Measurements from ENCODE around the gene ZSCAN22. TPM values are rescaled to one million over a fixed set of nuclear protein-coding genes. Genes with fewer than 3 reads are reported as not detected.

ZSCAN22 gene
- total RNA-seq, 2 donors from 2014 or later, result 1.6 to 2.6 TPM

DNA sequence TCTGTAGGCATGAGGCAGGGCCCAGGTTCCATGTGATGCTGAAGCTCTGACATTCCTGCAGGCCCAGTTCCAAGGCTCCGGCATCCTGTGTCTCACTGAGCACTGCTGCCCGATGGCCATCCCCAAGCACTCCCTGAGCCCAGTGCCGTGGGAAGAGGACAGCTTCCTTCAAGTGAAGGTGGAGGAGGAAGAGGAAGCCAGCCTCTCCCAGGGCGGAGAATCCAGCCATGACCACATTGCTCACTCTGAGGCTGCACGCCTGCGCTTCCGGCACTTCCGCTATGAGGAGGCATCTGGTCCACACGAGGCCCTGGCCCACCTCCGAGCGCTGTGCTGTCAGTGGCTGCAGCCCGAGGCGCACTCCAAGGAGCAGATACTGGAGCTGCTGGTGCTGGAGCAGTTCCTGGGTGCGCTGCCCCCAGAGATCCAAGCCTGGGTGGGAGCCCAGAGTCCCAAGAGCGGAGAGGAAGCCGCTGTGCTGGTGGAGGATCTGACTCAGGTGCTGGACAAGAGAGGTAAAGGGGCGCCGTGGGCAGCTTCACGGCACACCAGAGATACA is 8.0 kb downstream of the ZSCAN22 start:
- Histone ChIP-seq H3K9me3 (no peaks in the 10 kb centered on the region), H3K4me1 (no peaks in the 10 kb centered on the region), H3K4me3 (no peak overlapping the region), H3K27me3 (no peaks in the 10 kb centered on the region), H3K27ac (no peak overlapping the region), H3K36me3 (peaks cover 26% of the 10 kb centered on the region)
- TF ChIP-seq, protein P1, sequence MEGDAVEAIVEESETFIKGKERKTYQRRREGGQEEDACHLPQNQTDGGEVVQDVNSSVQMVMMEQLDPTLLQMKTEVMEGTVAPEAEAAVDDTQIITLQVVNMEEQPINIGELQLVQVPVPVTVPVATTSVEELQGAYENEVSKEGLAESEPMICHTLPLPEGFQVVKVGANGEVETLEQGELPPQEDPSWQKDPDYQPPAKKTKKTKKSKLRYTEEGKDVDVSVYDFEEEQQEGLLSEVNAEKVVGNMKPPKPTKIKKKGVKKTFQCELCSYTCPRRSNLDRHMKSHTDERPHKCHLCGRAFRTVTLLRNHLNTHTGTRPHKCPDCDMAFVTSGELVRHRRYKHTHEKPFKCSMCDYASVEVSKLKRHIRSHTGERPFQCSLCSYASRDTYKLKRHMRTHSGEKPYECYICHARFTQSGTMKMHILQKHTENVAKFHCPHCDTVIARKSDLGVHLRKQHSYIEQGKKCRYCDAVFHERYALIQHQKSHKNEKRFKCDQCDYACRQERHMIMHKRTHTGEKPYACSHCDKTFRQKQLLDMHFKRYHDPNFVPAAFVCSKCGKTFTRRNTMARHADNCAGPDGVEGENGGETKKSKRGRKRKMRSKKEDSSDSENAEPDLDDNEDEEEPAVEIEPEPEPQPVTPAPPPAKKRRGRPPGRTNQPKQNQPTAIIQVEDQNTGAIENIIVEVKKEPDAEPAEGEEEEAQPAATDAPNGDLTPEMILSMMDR (IDR thresholded peaks at IDR 0.05), result no peak
- no peak for DNase-seq (ENCODE audit: low spot score)

DNA sequence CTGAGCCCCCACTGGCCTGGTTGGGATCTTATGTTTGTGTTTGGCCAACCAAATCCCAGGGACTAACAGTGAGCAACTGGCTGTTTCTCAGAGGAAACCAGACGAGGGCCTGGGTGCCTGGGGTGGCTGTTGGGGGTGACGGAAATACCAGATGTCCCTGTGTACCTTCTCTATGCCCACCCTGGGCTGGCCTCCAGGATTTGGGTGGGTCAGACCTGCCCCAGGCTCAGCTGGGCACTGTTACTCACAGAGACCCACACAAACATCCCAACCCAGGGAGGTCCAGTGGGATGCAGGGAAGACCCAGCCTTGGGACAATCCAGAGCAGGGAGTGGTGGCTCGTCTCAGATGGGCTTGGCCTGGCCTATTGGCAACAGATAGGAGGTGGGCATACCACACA is 8.8 kb downstream of the ZSCAN22 start:
- Histone ChIP-seq H3K4me3 (no peak overlapping the region), H3K9me3 (no peaks in the 10 kb centered on the region), H3K27me3 (no peaks in the 10 kb centered on the region), H3K27ac (no peak overlapping the region), H3K36me3 (peaks cover 26% of the 10 kb centered on the region), H3K4me1 (no peaks in the 10 kb centered on the region)
- no peak for DNase-seq (ENCODE audit: low spot score)
- TF ChIP-seq, protein P1 (IDR thresholded peaks at IDR 0.05), result no peak

DNA sequence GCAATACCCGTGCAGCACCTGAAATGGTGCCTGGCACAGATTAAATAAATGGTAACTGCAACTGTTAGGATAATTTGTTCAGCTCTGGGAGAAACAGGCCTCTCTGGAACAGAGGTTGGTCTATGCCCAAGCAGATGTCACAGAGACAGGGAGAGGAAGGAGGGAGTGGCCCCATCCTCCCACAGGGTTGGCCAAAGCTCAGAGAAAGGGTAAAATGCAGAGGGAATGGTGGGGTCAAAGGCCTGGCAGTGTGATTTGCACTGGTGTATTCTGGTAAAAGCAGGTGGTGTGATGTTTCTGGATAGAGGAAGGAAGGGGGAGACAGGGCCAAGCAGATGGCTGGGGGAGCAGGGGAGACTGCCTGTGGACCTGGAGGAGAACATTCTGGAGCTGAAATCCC is 9.4 kb downstream of the ZSCAN22 start:
- no peaks in the 10 kb centered on the region for H3K4me1 ChIP-seq
- no peak overlapping the region for H3K27ac ChIP-seq
- peaks cover 26% of the 10 kb centered on the region for H3K36me3 ChIP-seq
- DNase-seq (ENCODE audit: low spot score), result no peak
- H3K4me3 ChIP-seq, result no peak overlapping the region
- H3K27me3 ChIP-seq, result no peaks in the 10 kb centered on the region
- TF ChIP-seq, protein P1 (IDR thresholded peaks at IDR 0.05), result no peak
- no peaks in the 10 kb centered on the region for H3K9me3 ChIP-seq

DNA sequence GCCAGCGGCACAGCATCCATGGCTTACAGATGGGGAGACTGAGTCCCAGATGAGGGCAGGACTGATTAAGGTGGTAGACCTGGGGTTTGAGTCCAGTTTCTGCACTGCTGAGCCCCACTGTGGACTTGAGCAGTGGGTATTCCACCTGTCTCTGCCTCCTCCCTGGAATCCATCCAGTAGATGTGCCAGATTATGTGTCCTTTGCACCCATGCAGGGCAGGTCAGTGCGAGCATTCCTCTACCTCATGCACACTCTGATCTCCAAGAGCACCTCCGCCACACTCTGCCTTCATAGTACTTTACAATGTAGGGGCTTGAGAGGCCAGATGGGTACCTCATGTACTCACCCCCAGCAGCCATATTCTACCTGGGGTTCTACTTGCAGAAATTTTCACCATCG is 10.0 kb downstream of the ZSCAN22 start:
- no peaks in the 10 kb centered on the region for H3K9me3 ChIP-seq
- no peaks in the 10 kb centered on the region for H3K27me3 ChIP-seq
- no peak overlapping the region for H3K27ac ChIP-seq
- TF ChIP-seq, protein P1 (IDR thresholded peaks at IDR 0.05), result no peak
- no peak for DNase-seq (ENCODE audit: low spot score)
- peaks cover 26% of the 10 kb centered on the region for H3K36me3 ChIP-seq
- H3K4me1 ChIP-seq, result no peaks in the 10 kb centered on the region
- H3K4me3 ChIP-seq, result no peak overlapping the region

DNA sequence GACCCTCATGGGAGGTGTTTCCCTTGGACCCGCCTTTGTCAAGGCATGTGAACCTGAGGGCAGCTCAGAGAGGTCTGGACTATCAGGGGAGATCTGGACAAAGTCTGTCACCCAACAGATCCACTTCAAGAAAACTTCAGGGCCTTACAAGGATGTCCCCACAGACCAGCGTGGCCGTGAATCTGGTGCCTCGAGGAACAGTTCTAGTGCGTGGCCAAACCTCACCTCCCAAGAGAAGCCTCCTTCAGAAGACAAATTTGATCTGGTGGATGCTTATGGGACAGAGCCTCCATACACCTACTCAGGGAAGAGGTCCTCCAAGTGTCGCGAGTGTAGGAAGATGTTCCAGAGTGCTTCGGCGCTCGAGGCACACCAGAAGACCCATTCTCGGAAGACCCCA is 11.5 kb downstream of the ZSCAN22 start:
- DNase-seq (ENCODE audit: low spot score), result no peak
- TF ChIP-seq, protein P1 (IDR thresholded peaks at IDR 0.05), result no peak
- Histone ChIP-seq H3K4me1 (no peaks in the 10 kb centered on the region), H3K27ac (no peak overlapping the region), H3K27me3 (no peaks in the 10 kb centered on the region), H3K9me3 (no peaks in the 10 kb centered on the region), H3K36me3 (peaks cover 26% of the 10 kb centered on the region), H3K4me3 (no peak overlapping the region)

All from right atrium auricular region (tissue), 2 donors.